CD4-positive, alpha-beta memory T cell (primary cell): ENCODE measurements around the gene CFAP161. TPM values are rescaled to one million over a fixed set of nuclear protein-coding genes. Genes with fewer than 3 reads are reported as not detected.
A peak's percentile ranks its signal among the peaks of the same experiment; 100 is the strongest.

Experiments used
- CTCF ChIA-PET: fragments of 350-600 bp; sonication (Branson Sonifier 250); formaldehyde crosslinking; loops from one replicate; lab custom pipeline; 2021; ENCODE audit warnings: inconsistent platforms; ENCODE audit not compliant: partially characterized antibody; lab: Charles Lee
- POLR2A ChIA-PET: fragments of 350-600 bp; sonication (Branson Sonifier 250); formaldehyde crosslinking; loops from one replicate; lab custom pipeline; 2021; ENCODE audit not compliant: partially characterized antibody; lab: Charles Lee
- DNase-seq, 5 donors: peaks; one replicate each; pipeline versions ENCODE4 v3.0.0 to v3.0.0-alpha.2; 2020 to 2022; ENCODE audit warnings: mixed read lengths in 1 of 5
- H3K27ac ChIP-seq: one replicate; pipeline ENCODE4 v1.7.0; 2013; ENCODE audit warnings: low read depth, low read length
- H3K27me3 ChIP-seq: 2 replicates; pipeline ENCODE4 v1.7.0; 2013; ENCODE audit warnings: mild to moderate bottlenecking, low read length, moderate library complexity; ENCODE audit not compliant: insufficient read depth
- H3K36me3 ChIP-seq: 2 replicates; pipeline ENCODE4 v1.7.0; 2013; ENCODE audit warnings: mild to moderate bottlenecking, low read length, moderate library complexity; ENCODE audit not compliant: insufficient read depth
- H3K4me1 ChIP-seq: 2 replicates; pipeline ENCODE4 v1.7.0; 2013; ENCODE audit warnings: mild to moderate bottlenecking, low read length, moderate library complexity; ENCODE audit not compliant: insufficient read depth
- H3K4me3 ChIP-seq, 2 donors: one replicate each; pipeline ENCODE4 v1.7.0; 2013; ENCODE audit warnings: low read length in 2 of 2, mild to moderate bottlenecking in 1 of 2
- H3K9me3 ChIP-seq, 2 donors: one replicate each; pipeline ENCODE4 v1.7.0; 2013; ENCODE audit warnings: low read length in 2 of 2, control low read depth in 1 of 2; ENCODE audit not compliant: control insufficient read depth in 1 of 2
- H3K27ac Mint-ChIP-seq, 7 donors: one replicate each; pipeline ENCODE4 v1.8.0; 2020 to 2021; ENCODE audit warnings: mixed read lengths in 7 of 7, mild to moderate bottlenecking in 6 of 7, inconsistent platforms in 3 of 7, moderate library complexity in 3 of 7
- H3K27me3 Mint-ChIP-seq, 2 donors: one replicate each; pipeline ENCODE4 v1.8.0; 2020 to 2021; ENCODE audit warnings: mixed read lengths in 2 of 2
- H3K36me3 Mint-ChIP-seq, 2 donors: one replicate each; pipeline ENCODE4 v1.8.0; 2020 to 2021; ENCODE audit warnings: mixed read lengths in 2 of 2, inconsistent platforms in 1 of 2, mild to moderate bottlenecking in 1 of 2
- H3K4me1 Mint-ChIP-seq, 4 donors: one replicate each; pipeline ENCODE4 v1.8.0; 2020 to 2021; ENCODE audit warnings: mixed read lengths in 4 of 4, mild to moderate bottlenecking in 1 of 4
- H3K4me3 Mint-ChIP-seq, 8 donors: one replicate each; pipeline ENCODE4 v1.8.0; 2020 to 2021; ENCODE audit warnings: mixed read lengths in 8 of 8, mild to moderate bottlenecking in 7 of 8, moderate library complexity in 6 of 8, inconsistent platforms in 3 of 8
- H3K9me3 Mint-ChIP-seq, 8 donors: one replicate each; pipeline ENCODE4 v1.8.0; 2020 to 2021; ENCODE audit warnings: mixed read lengths in 8 of 8, mild to moderate bottlenecking in 5 of 8, inconsistent platforms in 3 of 8, moderate library complexity in 1 of 8
- intact Hi-C: fragments of 100-400 bp; cut with micrococcal nuclease; formaldehyde crosslinking; loops from one replicate; pipeline ENCODE4 v1.15.1; 2023
- polyA plus RNA-seq, 2 donors: library from polyadenylated mRNA; unstranded; fragments of 300-500 nt; fragmentation: Illumina TruSeq; gene quantifications; one replicate each; pipeline ENCODE4 v1.2.3, GENCODE V29; 2021
- total RNA-seq, 2 experiments: library from RNA; stranded (reverse); gene quantifications; one replicate each; pipeline ENCODE4 v1.2.3, GENCODE V29; 2021

Gene CFAP161
- total and polyA plus RNA-seq, 4 experiments from 2014 or later: not detected

GRCh38 chr15:81097890-81098280, 36.2 kb upstream of the CFAP161 start:
- Mint-ChIP-seq H3K9me3 (no peaks in the 10 kb centered on the region), H3K36me3 (no peaks in the 10 kb centered on the region), H3K27ac (no peak overlapping the region), H3K4me1 (peaks cover 0 to 13% (median 5%) of the 10 kb centered on the region in 4 donors), H3K4me3 (no peak overlapping the region), H3K27me3 (peaks cover 36 to 40% of the 10 kb centered on the region in 2 donors)
- Histone ChIP-seq H3K27me3 (peaks cover 23% of the 10 kb centered on the region), H3K36me3 (no peaks in the 10 kb centered on the region), H3K4me1 (peaks cover 10% of the 10 kb centered on the region), H3K27ac (no peak overlapping the region), H3K9me3 (no peaks in the 10 kb centered on the region), H3K4me3 (no peak overlapping the region)
- ChIA-PET CTCF (interaction anchor here (0.7 kb wide), 1 partner anchor 9 kb away, joined by 3 read pairs; no protein-coding TSS in a partner anchor), POLR2A (no interaction called here)
- DNase-seq: no peak
- intact Hi-C loops: no loop called here

GRCh38 chr15:81098349-81098748, 35.7 kb upstream of the CFAP161 start:
- Histone ChIP-seq H3K27ac (no peak overlapping the region), H3K9me3 (no peaks in the 10 kb centered on the region), H3K4me3 (no peak overlapping the region), H3K4me1 (peaks cover 10% of the 10 kb centered on the region), H3K36me3 (no peaks in the 10 kb centered on the region), H3K27me3 (peaks cover 23% of the 10 kb centered on the region)
- no peaks in the 10 kb centered on the region for H3K9me3 Mint-ChIP-seq
- H3K4me3 Mint-ChIP-seq: peak overlapping the region in 1 of 8 donors; percentile 26
- H3K27me3 Mint-ChIP-seq: peaks cover 36% of the 10 kb centered on the region in 2 donors
- no peak overlapping the region for H3K27ac Mint-ChIP-seq
- CTCF ChIA-PET: interaction anchor here (0.7 to 2.4 kb wide), 4 partner anchors 8 to 180 kb away, joined by 3 to 13 read pairs (median 4); no protein-coding TSS in a partner anchor
- no peak for DNase-seq
- H3K36me3 Mint-ChIP-seq: no peaks in the 10 kb centered on the region
- intact Hi-C loops: no loop called here
- H3K4me1 Mint-ChIP-seq: peaks cover 0 to 13% (median 5%) of the 10 kb centered on the region in 4 donors
- POLR2A ChIA-PET: no interaction called here

DNA sequence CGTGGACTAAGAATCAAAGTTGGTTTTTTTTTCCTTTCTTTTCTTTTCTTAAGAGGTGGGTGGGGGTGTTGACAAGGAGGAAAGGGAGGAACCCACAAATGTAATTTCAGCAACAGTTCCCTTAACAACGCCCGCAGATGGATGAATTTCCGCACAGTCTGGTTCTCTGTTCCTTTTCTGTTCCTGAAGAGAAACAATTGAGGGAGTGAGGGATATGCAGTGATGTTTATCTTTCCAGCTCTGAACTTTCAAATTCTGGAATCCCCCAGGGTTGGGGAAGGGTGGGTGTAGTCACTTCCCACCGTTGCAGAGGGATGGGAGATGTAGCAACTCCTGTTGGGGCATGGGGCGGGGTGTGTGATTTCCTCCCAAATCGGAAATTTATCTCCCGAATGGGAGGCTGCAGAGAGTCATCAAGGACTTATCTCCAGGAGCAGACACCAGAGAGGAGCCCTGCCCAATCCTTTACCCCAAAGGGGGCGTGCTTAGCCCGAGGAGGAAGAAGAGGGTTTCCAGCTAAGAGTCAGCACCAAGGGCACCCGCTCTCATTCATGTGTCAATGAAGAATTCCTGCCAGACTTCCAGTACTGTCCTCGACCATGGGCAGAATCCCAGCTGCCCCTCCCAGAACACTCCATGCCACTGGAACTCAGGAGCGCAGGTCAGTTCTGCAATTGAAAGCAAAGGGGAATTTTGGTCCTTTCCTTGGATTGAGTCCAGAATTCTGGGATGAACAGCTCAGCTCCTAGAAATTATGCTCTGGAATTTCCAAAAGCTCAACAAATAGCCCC, 35.0 kb upstream of the CFAP161 start:
- H3K4me1 Mint-ChIP-seq: peaks cover 0 to 13% (median 5%) of the 10 kb centered on the region in 4 donors
- DNase-seq: no peak
- ChIA-PET CTCF (interaction anchor here (0.7 to 2.4 kb wide), 4 partner anchors 121 to 181 kb away, joined by 3 to 13 read pairs (median 4); no protein-coding TSS in a partner anchor), POLR2A (interaction anchor here (1.6 kb wide), 1 partner anchor 97 kb away, joined by 7 read pairs; the partner anchor contains the start of gene TLNRD1)
- no peak overlapping the region for H3K27ac Mint-ChIP-seq
- peaks cover 32% of the 10 kb centered on the region in 2 donors for H3K27me3 Mint-ChIP-seq
- no peak overlapping the region for H3K4me3 ChIP-seq
- H3K36me3 ChIP-seq: no peaks in the 10 kb centered on the region
- intact Hi-C loops: no loop called here
- peaks cover 23% of the 10 kb centered on the region for H3K27me3 ChIP-seq
- no peak overlapping the region for H3K27ac ChIP-seq
- no peaks in the 10 kb centered on the region for H3K9me3 Mint-ChIP-seq
- H3K4me1 ChIP-seq: peaks cover 10% of the 10 kb centered on the region
- no peaks in the 10 kb centered on the region for H3K9me3 ChIP-seq
- H3K36me3 Mint-ChIP-seq: no peaks in the 10 kb centered on the region
- peak overlapping the region in 1 of 8 donors; percentile 26 for H3K4me3 Mint-ChIP-seq

DNA sequence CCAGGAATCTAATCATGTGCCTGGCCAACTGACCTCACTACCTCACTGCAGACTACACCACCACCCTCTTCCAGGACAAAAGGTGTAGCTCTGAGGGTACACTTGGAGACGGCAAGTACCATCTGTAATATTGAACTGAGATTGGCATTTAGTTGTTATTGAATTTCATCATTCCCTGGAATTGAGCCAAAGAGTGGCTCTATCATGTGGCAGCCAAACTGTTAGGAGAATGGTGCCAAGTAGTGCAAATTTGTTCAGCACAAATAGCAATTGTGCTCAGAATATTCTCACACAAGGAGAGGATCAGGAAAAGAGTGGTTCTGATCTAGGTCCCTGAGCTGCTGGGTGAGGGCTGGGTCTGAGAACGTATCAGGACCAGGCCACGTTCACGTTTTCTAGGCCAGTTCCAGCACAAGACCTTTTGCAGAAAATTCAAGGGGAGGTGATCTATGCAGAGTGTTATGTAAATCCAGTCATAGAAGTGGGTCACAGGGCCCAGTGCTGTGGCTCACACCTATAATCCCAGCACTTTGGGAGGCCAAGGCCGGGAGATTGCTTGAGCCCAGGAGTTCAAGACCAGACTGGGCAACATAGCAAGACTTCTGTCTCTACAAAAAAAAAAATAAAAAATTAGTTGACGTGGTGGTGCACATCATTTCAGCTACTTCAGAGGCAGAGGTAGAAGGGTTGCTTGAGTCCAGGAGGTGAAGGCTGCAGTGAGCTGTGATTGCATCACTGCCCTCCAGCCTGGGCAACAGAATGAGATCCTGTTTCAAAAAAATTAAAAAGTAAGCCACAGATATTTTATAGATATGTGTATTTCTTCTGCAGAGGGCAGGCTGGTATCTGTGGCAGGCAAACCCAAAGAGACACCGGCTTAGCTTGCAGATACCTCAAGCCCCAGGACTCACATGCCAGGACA, 31.9 kb upstream of the CFAP161 start:
- peaks cover 0 to 13% (median 5%) of the 10 kb centered on the region in 4 donors for H3K4me1 Mint-ChIP-seq
- CTCF ChIA-PET: interaction anchor here (1.8 kb wide), 1 partner anchor 164 kb away, joined by 8 read pairs; no protein-coding TSS in a partner anchor

DNA sequence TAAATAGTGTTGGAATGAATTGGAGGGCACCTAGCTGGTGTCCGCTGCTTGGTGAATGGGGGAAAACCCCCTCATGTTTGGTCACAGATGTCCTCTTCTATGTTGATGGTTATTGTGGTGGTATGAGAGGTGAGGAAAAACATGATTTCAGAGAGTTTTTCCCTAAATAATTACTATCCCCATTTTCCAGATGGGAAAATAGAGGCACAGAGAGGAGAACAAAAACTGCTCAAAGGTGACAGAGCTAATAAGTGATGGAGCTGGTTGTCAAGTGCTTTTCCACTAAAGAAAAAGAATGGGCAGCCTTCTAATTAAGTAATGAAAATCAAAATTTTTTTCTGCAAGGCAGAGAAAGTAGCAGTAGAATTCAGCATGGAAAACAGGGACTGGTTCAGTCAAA, 30.2 kb upstream of the CFAP161 start:
- POLR2A ChIA-PET: no interaction called here
- no peaks in the 10 kb centered on the region for H3K9me3 ChIP-seq
- H3K4me1 Mint-ChIP-seq: peaks cover 0 to 5% (median 1%) of the 10 kb centered on the region in 4 donors
- H3K27ac ChIP-seq: no peak overlapping the region
- no peak overlapping the region for H3K4me3 ChIP-seq
- peaks cover 6% of the 10 kb centered on the region for H3K4me1 ChIP-seq
- peaks cover 7 to 18% of the 10 kb centered on the region in 2 donors for H3K27me3 Mint-ChIP-seq
- CTCF ChIA-PET: interaction anchor here (1.0 to 11.2 kb wide), 2 partner anchors 163 to 234 kb away, joined by 3 to 131 read pairs; no protein-coding TSS in a partner anchor
- H3K4me3 Mint-ChIP-seq: no peak overlapping the region
- H3K36me3 Mint-ChIP-seq: no peaks in the 10 kb centered on the region
- intact Hi-C loops: no loop called here
- DNase-seq: no peak
- no peaks in the 10 kb centered on the region for H3K9me3 Mint-ChIP-seq
- peaks cover 7% of the 10 kb centered on the region for H3K27me3 ChIP-seq
- H3K36me3 ChIP-seq: no peaks in the 10 kb centered on the region
- peak overlapping the region in 1 of 7 donors; percentile 7 for H3K27ac Mint-ChIP-seq

More for the DNA sequence above, 31.9 kb upstream of the CFAP161 start:
- DNase-seq: no peak
- intact Hi-C loops: no loop called here
- Histone ChIP-seq H3K27ac (no peak overlapping the region), H3K4me3 (no peak overlapping the region), H3K4me1 (peaks cover 10% of the 10 kb centered on the region), H3K36me3 (no peaks in the 10 kb centered on the region), H3K9me3 (no peaks in the 10 kb centered on the region), H3K27me3 (peaks cover 15% of the 10 kb centered on the region)
- Mint-ChIP-seq H3K4me3 (no peak overlapping the region), H3K36me3 (no peaks in the 10 kb centered on the region), H3K9me3 (no peaks in the 10 kb centered on the region), H3K27ac (no peak overlapping the region), H3K27me3 (peaks cover 18 to 25% of the 10 kb centered on the region in 2 donors)
- POLR2A ChIA-PET: no interaction called here

- H3K9me3 ChIP-seq: no peaks in the 10 kb centered on the region
- ChIA-PET POLR2A (no interaction called here), CTCF (interaction anchor here (0.7 to 11.2 kb wide), 8 partner anchors 11 to 230 kb away, joined by 3 to 131 read pairs (median 4); no protein-coding TSS in a partner anchor)
- no peaks in the 10 kb centered on the region for H3K4me1 Mint-ChIP-seq
- no peaks in the 10 kb centered on the region for H3K4me1 ChIP-seq
- no peaks in the 10 kb centered on the region for H3K27me3 ChIP-seq
- peaks cover 11 to 15% of the 10 kb centered on the region in 2 donors for H3K27me3 Mint-ChIP-seq
- H3K4me3 Mint-ChIP-seq: no peak overlapping the region
- H3K27ac Mint-ChIP-seq: no peak overlapping the region
- no peaks in the 10 kb centered on the region for H3K36me3 ChIP-seq
- H3K27ac ChIP-seq: no peak overlapping the region
- DNase-seq: no peak
- H3K36me3 Mint-ChIP-seq: no peaks in the 10 kb centered on the region
- H3K9me3 Mint-ChIP-seq: no peaks in the 10 kb centered on the region
- intact Hi-C loops: loop anchor here (5.0 kb wide), 1 partner anchor 648 kb away; no protein-coding TSS in a partner anchor
- no peak overlapping the region for H3K4me3 ChIP-seq
Observed at GRCh38 chr15:81105545-81105944, 28.5 kb upstream of the CFAP161 start.
